ENCODE results near the gene CT47C1.

The CT47C1 gene

GRCh38 chrX:119075270-119076025 is 2.7 kb downstream of the CT47C1 start:
- DNase-seq, result no peak

- DNase-seq, result no peak
Observed at GRCh38 chrX:119082278-119082677, 9.5 kb downstream of the CT47C1 start.

GRCh38 chrX:119084766-119085165 is 12.0 kb downstream of the CT47C1 start:
- DNase-seq, result no peak

- DNase-seq, result no peak
Observed at GRCh38 chrX:119087121-119087520, 14.3 kb downstream of the CT47C1 start.

GRCh38 chrX:119089619-119090018 is 16.8 kb downstream of the CT47C1 start:
- no peak for DNase-seq

- DNase-seq, result no peak
Observed at GRCh38 chrX:119090627-119091026, 17.8 kb downstream of the CT47C1 start.

- no peak for DNase-seq
Observed at GRCh38 chrX:119093991-119094735, 21.4 kb downstream of the CT47C1 start.

- no peak for DNase-seq
Observed at GRCh38 chrX:119094819-119095218, 22.0 kb downstream of the CT47C1 start.

GRCh38 chrX:119095936-119096335 is 23.1 kb downstream of the CT47C1 start:
- DNase-seq, result no peak

- DNase-seq, result no peak
Observed at GRCh38 chrX:119101168-119101567, 28.4 kb downstream of the CT47C1 start.

GRCh38 chrX:119105826-119106225 is 33.0 kb downstream of the CT47C1 start:
- DNase-seq, result no peak

- DNase-seq, result no peak
Observed at GRCh38 chrX:119107206-119107605, 34.4 kb downstream of the CT47C1 start.

GRCh38 chrX:119118780-119119395 is 46.1 kb downstream of the CT47C1 start:
- peak; percentile 71 for DNase-seq

- no peak for DNase-seq
Observed at GRCh38 chrX:119121341-119121740, 48.5 kb downstream of the CT47C1 start.

Data from hematopoietic multipotent progenitor cell treated with erythropoietin and hydrocortisone succinate and interleukin-3 and kit ligand, for 4 days (in vitro differentiated cells).